ENCODE measurements around the gene PLEKHH2. TPM values are rescaled to one million over a fixed set of nuclear protein-coding genes. Genes with fewer than 3 reads are reported as not detected.

Gene PLEKHH2
- total and polyA plus RNA-seq, 2 of the 13 experiments (the other 11 are each of a cell fraction or from before 2014, with no cell fraction given) = 1.1 to 3.0 TPM

DNA sequence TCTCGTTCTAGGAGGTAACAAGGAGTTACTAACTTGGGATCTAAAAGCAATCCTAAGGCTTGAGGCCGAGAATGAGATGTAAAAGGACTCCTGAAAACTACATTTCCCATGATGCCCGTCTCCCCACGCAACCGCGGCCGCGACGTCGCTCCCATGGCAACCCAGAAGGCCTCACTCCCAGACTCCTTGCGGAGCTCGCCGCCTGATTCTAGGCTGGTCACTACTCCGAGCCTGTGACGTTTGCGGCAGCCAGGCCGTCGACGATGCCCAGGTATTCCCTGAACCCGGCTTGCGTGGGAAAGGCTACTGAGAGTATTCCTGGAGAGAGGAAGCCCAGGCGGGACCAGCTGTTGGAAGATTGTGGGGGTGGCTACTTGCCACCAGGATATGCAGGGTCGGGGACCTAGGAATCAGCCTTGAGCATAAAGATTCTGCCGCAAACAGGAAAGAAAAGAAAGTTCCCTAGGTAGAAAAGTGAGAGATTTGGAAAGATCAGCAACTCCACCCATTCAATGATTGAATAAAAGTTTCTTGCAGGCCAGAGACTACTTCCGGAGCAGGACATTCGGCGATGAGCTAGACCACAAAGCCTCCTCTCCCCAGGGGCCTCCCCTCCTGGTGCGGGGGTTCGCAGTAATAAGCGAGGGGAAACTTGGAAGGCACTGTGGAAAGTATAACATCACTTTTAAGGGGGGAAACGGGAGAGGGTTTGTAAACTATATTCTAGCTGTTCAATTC lies 137.0 kb downstream of the PLEKHH2 start, which contains the start of gene DYNC2LI1 (continued):
- TF ChIP-seq, protein P1, sequence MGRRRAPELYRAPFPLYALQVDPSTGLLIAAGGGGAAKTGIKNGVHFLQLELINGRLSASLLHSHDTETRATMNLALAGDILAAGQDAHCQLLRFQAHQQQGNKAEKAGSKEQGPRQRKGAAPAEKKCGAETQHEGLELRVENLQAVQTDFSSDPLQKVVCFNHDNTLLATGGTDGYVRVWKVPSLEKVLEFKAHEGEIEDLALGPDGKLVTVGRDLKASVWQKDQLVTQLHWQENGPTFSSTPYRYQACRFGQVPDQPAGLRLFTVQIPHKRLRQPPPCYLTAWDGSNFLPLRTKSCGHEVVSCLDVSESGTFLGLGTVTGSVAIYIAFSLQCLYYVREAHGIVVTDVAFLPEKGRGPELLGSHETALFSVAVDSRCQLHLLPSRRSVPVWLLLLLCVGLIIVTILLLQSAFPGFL (CRISPR knock-in tag; IDR thresholded peaks at IDR 0.05) = no peak
- TF ChIP-seq, protein P2, sequence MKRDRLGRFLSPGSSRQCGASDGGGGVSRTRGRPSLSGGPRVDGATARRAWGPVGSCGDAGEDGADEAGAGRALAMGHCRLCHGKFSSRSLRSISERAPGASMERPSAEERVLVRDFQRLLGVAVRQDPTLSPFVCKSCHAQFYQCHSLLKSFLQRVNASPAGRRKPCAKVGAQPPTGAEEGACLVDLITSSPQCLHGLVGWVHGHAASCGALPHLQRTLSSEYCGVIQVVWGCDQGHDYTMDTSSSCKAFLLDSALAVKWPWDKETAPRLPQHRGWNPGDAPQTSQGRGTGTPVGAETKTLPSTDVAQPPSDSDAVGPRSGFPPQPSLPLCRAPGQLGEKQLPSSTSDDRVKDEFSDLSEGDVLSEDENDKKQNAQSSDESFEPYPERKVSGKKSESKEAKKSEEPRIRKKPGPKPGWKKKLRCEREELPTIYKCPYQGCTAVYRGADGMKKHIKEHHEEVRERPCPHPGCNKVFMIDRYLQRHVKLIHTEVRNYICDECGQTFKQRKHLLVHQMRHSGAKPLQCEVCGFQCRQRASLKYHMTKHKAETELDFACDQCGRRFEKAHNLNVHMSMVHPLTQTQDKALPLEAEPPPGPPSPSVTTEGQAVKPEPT (CRISPR knock-in tag; IDR thresholded peaks at IDR 0.05; ENCODE audit: low read depth) = peak; percentile 42; the same call in 1 of the 2 replicates
- TF ChIP-seq PRPF4 (IDR thresholded peaks at IDR 0.05; ENCODE audit: low read depth, low read length, poor library complexity, severe bottlenecking) (no peak), FOSL2 (CRISPR knock-in tag; IDR thresholded peaks at IDR 0.05) (peak; percentile 42), FOSL1 (CRISPR knock-in tag; IDR thresholded peaks at IDR 0.05; ENCODE audit: borderline replicate concordance) (no peak), RARG (CRISPR knock-in tag; IDR thresholded peaks at IDR 0.05; ENCODE audit: low read depth) (no peak), ZNF460 (CRISPR knock-in tag; IDR thresholded peaks at IDR 0.05; ENCODE audit: borderline replicate concordance) (peak; percentile 95), RELA (CRISPR knock-in tag; IDR thresholded peaks at IDR 0.05) (peak; percentile 85), REPIN1 (CRISPR knock-in tag; IDR thresholded peaks at IDR 0.05; ENCODE audit: borderline replicate concordance, low read depth) (peak; percentile 89), ZBTB7A (CRISPR knock-in tag; IDR thresholded peaks at IDR 0.05) (0 out of 2 replicates have a peak, but pooled peaks have one; percentile 60), JUN (CRISPR knock-in tag; IDR thresholded peaks at IDR 0.05) (no peak), ZNF569 (CRISPR knock-in tag; IDR thresholded peaks at IDR 0.05; ENCODE audit: borderline replicate concordance) (no peak), FOXA3 (CRISPR knock-in tag; IDR thresholded peaks at IDR 0.05) (no peak; the same call in 1 of the 2 replicates)
- TF ChIP-seq, protein P3, sequence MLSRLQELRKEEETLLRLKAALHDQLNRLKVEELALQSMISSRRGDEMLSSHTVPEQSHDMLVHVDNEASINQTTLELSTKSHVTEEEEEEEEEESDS (CRISPR knock-in tag; IDR thresholded peaks at IDR 0.05; ENCODE audit: borderline replicate concordance) = no peak
- TF ChIP-seq, protein P4, sequence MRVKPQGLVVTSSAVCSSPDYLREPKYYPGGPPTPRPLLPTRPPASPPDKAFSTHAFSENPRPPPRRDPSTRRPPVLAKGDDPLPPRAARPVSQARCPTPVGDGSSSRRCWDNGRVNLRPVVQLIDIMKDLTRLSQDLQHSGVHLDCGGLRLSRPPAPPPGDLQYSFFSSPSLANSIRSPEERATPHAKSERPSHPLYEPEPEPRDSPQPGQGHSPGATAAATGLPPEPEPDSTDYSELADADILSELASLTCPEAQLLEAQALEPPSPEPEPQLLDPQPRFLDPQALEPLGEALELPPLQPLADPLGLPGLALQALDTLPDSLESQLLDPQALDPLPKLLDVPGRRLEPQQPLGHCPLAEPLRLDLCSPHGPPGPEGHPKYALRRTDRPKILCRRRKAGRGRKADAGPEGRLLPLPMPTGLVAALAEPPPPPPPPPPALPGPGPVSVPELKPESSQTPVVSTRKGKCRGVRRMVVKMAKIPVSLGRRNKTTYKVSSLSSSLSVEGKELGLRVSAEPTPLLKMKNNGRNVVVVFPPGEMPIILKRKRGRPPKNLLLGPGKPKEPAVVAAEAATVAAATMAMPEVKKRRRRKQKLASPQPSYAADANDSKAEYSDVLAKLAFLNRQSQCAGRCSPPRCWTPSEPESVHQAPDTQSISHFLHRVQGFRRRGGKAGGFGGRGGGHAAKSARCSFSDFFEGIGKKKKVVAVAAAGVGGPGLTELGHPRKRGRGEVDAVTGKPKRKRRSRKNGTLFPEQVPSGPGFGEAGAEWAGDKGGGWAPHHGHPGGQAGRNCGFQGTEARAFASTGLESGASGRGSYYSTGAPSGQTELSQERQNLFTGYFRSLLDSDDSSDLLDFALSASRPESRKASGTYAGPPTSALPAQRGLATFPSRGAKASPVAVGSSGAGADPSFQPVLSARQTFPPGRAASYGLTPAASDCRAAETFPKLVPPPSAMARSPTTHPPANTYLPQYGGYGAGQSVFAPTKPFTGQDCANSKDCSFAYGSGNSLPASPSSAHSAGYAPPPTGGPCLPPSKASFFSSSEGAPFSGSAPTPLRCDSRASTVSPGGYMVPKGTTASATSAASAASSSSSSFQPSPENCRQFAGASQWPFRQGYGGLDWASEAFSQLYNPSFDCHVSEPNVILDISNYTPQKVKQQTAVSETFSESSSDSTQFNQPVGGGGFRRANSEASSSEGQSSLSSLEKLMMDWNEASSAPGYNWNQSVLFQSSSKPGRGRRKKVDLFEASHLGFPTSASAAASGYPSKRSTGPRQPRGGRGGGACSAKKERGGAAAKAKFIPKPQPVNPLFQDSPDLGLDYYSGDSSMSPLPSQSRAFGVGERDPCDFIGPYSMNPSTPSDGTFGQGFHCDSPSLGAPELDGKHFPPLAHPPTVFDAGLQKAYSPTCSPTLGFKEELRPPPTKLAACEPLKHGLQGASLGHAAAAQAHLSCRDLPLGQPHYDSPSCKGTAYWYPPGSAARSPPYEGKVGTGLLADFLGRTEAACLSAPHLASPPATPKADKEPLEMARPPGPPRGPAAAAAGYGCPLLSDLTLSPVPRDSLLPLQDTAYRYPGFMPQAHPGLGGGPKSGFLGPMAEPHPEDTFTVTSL (CRISPR knock-in tag; IDR thresholded peaks at IDR 0.05; ENCODE audit: borderline replicate concordance) = no peak
- TF ChIP-seq, protein P5, sequence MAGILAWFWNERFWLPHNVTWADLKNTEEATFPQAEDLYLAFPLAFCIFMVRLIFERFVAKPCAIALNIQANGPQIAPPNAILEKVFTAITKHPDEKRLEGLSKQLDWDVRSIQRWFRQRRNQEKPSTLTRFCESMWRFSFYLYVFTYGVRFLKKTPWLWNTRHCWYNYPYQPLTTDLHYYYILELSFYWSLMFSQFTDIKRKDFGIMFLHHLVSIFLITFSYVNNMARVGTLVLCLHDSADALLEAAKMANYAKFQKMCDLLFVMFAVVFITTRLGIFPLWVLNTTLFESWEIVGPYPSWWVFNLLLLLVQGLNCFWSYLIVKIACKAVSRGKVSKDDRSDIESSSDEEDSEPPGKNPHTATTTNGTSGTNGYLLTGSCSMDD (CRISPR knock-in tag; IDR thresholded peaks at IDR 0.05) = no peak
- TF ChIP-seq, protein P6, sequence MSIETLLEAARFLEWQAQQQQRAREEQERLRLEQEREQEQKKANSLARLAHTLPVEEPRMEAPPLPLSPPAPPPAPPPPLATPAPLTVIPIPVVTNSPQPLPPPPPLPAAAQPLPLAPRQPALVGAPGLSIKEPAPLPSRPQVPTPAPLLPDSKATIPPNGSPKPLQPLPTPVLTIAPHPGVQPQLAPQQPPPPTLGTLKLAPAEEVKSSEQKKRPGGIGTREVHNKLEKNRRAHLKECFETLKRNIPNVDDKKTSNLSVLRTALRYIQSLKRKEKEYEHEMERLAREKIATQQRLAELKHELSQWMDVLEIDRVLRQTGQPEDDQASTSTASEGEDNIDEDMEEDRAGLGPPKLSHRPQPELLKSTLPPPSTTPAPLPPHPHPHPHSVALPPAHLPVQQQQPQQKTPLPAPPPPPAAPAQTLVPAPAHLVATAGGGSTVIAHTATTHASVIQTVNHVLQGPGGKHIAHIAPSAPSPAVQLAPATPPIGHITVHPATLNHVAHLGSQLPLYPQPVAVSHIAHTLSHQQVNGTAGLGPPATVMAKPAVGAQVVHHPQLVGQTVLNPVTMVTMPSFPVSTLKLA (IDR thresholded peaks at IDR 0.05) = no peak
